Germinal center (tissue), 1 donor: ENCODE results near the gene CATSPER4.
"Not testable (repeated sequence)": the region's sequence is repeated elsewhere in the genome, so short reads cannot be mapped to it uniquely, and the experiment has no call there.

ENCODE experiments used
- DNase-seq: peaks from one replicate; pipeline ENCODE4 v3.0.0; 2012; ENCODE audit warnings: mixed read lengths, low spot score

CATSPER4 gene

DNA sequence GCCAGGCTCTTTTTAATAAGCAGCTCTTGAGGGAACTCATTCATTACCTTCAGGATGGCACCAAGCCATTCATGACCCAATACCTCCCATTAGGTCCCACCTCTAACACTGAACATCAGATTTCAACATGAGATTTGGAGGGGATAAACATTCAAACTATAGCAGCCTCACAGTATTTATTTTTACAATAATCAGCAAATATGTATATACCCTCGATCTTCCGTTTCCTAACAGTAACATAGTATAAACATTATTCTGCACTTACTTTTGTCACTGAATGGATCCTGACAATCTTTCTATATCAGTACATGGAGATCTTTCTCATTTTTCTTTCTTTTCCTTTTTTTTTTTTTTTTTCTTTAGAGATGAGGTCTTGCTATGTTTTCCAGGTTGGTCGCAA lies 5.4 kb downstream of the CATSPER4 start:
- no peak for DNase-seq

DNA sequence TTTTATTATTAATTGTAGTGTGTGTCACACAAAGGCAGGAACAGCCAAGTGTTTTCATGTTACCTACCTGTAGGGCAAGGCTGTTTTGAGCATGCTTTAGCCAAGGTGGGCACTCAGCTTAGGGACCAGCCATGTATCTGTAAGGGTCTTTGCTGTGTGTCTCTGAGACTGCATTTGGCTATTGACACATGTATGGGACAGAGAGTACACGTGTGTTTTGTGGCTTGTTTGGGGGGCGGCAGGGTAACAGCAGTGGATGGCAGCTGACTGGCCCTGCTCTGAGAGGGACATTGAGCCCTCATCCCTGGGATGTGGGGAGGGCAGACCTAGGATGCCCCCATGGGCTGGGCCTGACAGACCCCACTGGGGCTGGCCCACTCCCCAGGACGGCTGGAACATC lies 6.9 kb downstream of the CATSPER4 start:
- DNase-seq: no peak

DNA sequence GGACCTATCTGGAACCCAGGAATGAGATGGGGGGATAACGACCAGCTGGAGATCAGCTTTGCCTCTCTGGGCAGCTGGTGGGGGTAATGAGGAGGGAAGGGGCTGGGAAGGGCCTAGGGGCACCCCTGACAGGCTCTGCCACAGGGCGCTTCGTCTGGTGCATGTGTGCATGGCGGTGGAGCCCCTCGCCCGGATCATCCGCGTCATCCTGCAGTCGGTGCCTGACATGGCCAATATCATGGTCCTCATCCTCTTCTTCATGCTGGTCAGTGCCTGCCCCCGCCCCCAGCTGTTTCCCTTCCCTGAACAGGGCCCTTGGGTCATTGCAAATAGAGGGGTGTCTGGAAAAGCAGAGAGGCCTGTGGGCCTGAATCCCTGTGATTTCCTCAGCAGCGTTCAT lies 7.4 kb downstream of the CATSPER4 start:
- DNase-seq: no peak

DNA sequence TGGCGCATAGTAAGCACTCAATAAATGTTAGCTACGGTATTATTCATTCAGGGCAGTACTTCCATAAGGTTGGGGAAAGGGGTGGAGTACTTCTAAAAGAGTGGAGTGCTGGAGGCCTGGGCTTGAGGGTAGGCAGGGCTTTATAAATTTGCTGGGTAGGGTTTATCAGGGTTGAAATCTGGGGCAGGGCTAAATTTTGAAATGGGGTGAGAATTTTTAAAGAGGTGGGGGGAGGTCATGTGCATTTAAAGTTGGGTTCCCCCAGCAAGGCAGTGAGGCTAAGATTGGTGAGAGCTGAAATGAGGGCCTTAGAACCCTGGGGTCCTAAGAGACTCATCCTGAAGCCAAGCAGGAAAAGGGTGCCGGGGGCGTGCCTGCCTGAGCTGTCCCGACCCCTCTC lies 10.0 kb downstream of the CATSPER4 start:
- DNase-seq: no peak

DNA sequence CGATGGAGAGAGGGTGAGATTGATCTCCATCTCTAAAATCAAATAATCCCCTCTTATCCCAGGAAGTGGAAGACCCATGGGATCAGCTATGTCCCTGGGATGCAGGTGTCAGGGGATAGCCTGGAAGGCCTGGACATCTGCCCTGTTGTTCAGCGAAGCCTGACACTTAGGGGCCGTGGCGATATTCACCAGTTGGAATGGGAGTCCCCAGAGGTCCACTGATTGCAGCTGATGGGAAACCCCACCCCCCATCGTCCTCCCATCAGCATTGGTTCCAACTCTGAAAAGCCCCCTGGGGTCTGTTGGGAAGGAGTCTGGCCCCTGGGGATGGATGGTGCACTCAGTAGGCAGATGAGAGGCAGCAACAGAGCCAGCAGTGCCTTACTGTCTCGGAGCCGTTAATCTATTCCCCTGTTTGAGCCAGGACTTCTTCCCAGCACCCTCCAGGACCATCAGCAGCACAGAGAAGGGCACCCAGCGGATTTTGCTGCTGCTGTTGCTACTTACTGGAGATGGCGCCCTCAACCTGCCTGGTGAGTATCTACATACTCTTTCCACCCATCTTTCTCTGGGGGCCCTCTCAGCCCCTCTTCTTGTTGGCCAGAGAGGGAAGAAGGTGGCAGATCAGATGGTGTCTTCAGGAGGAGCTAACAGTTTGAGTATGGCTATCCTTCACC lies 13.4 kb downstream of the CATSPER4 start:
- no peak for DNase-seq

DNA sequence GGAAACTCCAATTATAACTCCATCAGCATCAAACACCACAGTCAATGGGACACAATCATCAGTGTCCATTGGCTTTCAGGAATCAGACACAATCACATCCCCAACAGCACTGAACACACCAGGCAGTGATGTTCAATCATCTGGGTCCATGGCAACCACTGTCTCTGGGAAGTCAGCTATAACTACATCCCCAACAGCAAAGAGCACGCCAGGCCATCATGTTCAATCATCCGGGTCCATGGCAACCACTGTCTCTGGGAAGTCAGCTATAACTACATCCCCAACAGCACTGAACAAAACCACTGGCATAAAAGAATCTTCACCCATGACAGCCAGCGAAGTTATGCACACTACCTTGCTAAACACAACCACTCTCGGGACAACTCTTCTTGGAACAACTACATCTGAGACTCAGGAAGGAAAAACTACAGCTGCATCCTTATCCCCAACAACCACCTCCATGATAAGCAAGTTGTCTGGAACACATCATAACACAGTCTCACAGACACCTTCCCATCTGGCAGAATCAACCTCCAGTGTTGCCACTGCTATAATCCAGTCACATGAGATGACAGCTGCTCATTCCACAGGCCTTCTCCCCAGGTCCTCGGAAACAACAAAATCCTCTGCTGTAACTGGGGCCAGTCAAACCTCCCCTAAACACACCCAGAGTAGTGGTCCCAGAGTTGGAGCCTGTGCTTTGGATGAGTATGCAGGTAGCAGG lies 19.9 kb downstream of the CATSPER4 start:
- DNase-seq: no peak

DNA sequence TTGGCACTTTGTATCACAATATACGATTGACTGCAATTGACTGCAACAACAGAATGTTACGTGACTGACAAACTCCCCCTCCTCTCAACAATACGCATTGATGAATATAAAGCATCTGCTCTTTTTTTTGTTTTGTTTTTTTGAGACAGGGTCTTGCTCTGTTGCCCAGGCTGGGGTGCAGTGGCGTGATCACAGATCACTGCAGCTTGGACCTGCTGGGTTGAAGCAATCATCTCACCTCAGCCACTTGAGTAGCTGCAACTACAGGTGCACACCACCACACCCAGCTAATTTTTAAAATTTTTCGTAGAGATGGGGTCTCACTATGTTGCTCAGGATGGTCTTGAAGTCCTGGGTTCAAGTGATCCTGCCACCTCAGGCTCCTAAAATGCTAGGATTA lies 22.3 kb downstream of the CATSPER4 start:
- no peak for DNase-seq

DNA sequence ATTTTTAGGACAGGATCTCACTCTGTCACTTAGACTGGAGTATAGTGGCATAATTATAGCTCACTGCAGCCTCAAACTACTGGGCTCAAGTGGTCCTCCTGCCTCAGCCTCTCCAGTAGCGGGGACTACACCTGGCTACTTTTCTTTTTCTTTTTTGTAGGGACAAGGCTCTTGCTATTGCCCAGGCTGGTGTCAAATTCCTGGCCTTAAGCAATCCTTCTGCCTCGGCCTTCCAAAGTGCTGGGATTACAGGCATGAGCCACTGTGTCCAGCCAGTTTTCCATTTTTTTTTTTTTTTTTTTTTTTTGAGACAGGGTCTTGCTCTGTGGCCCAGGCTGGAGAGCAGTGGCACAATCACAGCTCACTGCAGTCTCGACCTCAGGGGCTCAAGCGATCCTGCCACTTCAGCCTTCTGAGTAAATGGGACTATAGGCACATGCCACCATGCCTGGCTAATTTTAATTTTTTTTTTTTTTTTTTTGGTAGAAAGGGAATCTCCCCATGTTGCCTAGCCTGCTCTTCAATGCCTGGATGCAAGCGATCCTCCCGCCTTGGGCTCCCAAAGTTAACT lies 23.0 kb downstream of the CATSPER4 start:
- no peak for DNase-seq

DNA sequence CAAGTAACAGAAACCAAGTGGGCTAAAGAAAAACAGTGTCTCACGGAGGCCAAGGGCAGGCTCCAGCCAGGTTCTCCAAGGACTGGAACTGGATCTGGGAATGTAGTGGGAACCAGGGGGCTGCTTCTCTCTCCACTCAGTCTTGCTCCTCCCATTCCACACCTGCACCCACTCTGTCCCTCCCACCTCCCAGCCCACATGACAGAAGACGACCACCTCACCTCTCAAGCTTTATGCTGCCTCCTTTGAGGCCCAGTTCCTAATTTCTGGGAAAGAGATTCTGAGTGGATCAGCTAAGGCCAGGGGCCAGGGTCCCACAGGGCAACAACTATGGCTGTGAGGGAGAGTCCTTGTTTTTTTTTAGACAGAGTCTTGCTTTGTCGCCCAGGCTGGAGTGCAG lies 24.8 kb downstream of the CATSPER4 start:
- DNase-seq: no peak

DNA sequence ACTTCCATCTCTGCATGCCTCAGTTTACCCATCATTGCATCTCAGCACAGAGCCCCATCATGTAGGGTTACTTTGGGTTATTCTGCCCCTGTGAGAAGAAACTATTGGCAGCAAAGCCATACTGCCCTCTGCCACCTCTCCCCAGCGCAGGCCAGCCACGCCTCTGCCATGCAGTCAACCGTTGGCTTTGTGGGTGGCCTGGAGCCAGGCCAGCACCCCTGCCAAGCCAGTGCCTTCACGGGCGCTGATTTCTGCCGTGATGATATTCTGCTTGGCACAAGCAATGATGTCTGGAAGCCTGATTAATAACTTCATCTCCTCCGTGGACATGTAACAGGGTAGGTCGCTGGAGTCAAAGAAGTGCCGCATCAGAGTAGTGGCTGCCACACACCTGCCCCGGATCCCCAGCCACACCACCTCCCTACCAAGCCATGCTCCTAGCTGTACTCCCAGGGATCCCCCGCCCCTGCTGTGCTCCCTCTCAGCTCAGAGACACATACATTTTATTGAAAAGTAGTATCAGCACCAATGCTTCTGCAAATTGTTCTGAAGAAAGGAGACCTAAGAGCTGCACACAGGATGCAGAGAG lies 28.6 kb downstream of the CATSPER4 start:
- no peak for DNase-seq

DNA sequence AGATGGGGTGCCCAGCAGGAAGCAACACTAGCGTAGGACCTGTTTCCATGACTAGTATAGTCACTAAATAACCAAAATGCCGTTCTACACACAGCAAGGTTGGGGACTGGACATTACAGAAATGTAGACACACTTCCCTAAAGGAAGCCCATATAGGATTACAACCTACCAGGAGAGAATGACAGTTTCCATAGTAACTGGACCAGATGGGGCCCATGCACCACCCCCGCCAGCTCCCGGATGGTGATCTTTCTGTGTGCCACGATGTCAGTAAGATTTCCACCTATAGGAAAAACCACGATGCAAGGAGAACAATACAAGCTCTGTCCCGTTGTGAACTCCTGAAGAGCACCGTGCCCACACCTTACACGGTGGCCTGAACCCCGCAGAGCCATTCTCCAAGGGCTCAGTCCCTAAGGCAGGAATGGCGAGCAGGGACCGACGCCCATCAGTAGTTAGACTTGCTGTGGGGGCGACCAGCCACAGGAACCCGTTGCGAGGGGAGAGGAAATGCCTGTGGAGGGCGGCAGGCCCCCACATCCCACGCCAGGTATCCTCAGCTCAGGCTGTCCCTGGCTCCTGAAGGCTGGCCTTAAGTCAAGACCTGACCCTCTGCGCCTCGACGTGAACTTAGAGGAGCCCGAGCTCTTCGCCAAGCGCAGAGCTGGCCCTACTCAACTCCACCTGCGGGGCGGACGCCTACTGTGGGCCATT lies 30.0 kb downstream of the CATSPER4 start:
- DNase-seq: no peak

DNA sequence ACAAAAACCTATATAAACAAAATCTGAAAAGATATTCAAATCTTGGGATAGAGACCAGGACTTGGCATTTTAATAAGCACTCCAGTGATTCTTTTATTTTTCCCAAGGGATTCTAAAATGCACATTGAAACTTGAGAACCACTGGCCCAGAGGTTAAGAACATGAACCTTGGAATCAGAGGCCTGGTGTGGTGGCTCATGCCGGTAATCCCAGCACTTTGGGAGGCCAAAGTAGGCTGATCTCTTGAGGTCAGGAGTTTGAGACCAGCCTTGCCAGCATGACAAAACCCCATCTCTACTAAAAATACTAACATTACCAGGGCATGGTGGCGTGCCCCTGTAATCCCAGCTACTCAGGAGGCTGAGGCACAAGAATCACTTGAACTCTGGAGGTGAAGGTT lies 30.7 kb downstream of the CATSPER4 start:
- DNase-seq: no peak

DNA sequence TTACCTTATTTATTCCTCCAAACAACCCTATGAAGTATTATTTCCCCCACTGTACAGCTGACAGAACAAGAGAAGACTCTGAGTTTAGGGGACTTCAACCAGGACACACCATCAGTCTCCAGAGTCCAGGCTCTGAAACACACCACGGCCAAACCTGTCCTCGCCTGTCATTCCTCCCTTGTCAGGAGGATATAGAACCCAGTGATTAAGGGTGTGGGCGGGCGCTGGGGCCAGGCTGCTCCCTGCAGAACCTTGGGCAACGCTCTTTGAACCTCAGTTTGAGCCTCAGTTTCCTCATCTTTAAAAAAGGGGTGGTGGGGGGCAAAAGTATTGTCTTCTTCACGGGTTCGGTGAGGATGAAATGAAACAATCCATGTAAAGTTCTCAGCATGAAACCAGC lies 34.2 kb downstream of the CATSPER4 start:
- no peak for DNase-seq

DNA sequence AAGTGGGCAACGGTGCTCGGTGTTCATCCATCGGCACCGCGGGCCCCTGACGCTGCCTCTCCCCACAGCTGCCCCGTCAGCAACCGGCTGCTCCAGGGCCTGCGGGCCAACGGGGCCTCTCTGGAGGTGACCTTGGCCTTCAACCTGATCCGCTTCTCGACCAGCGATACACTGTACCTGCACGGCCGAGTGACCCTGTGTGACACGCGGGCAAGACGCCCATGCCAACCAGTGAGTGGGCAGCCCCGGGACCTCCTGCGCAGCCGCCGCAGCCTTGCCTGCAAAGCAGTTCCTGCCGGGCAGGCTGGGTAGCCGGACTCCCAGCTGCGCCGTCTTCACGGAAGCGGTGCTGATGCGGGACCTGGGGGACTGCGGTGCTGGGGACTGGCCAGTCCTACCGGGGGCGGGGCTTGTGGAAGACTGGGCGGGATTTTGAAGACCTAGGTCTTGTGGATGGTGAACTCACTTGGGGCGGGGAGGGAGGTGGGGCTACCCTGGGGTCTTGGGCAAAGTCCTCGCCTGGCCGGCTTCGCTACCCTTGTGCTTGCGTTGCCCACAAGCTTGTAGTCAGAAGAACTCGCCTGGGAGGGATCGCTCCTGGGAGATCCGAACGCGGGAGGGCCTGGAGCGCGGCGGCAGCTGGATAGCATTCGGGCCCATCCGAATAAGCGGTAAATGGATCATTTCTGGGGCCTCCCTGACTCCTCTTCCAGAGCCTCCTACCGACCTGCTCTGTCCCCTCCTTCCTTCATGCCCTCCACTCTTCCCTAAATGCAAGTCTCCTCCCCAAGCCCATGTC lies 34.8 kb downstream of the CATSPER4 start:
- DNase-seq: peak; percentile 51

DNA sequence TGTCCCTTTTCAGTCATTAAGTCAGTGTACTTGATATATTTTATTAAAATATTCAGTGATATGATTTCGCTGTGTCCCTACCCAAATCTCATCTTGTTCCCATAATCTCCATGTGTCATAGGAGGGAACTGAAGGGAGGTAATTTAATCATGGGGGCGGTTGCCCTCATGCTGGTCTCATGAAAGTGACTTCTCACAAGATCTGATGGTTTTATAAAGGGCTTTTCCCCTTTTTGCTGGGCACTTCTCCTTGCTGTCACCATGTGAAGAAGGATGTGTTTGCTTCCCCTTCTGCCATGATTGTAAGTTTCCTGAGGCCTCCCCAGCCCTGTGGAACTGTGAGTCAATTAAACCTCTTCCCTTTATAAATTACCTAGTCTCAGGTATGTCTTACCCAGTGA lies 40.3 kb downstream of the CATSPER4 start:
- not testable (repeated sequence) for DNase-seq

DNA sequence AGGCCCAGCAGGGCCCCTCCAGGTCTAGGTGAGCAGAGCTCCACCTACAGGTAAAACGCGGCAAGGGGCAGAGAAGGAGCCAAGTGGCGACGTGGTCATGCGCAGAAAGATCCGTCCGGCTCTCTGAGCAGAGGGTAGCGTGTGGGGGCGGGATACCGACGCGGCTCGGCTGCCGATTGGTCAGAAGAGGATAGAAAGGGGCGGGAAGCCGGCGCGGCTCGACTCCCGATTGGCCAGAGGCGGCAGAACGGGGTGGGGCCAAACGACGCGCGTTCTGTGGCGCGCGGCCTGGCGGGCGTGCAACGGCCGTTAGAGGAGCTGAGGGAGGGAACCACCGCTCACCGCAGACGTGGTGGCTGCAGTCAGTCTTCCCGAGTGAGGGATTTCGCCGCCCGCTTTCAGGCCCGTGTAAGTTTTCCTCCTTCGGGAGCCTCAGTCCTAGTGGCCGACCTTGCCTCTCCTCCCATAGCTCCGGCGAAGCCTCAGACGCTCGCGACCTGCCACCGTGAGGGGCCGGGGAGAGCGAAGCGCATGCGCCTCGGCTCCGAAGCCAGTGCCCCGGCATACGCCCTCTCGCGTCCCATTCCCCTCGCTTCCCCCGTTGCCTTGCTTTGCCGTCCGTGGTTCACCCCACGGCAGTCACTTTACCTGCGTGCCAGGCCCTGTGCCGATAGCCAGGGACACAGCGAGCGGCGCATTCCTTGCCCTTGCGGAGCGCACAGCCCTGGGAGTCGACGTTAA lies 43.7 kb downstream of the CATSPER4 start, which contains the start of gene CEP85:
Gene CEP85, plus strand, starts transcription at position 298 of the 741 bp plus-strand sequence. CDS start 5,584 bp downstream, outside the sequence.
- DNase-seq: peak; percentile 100

DNA sequence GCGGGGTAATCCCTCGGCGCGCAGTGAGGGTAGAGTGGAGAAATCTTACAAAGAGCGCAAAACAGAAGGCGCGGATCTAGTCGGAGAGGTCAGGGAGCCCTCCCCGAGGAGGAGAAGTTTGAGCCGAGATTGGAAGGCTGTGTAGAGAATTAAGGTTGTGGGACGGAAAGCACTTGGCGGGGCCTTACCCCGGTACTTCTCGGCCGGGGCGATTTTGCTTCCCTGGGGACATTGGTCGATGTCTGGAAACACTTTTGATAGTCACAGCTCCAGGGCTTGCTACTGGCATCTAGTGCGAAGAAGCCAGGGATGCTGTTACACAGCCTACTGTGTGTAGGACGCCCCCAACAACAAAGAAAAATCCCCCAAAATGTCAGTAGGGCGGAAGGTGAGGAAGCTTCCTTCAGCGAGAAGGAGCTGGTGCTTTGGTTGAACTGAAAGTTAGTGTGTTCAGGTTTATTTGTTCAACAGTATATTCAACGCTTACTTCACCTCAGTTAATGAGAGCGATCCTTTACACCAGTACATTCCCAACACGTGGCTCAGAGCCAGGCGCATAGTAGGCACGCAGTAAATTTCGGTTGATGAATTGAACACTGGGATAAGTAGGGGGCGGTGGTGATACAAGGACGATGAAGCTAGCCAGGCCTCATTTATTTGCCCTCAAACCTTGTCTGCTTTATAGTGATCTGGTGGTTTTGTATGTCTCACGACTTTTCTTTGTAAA lies 44.4 kb downstream of the CATSPER4 start:
- DNase-seq: peak; percentile 30

DNA sequence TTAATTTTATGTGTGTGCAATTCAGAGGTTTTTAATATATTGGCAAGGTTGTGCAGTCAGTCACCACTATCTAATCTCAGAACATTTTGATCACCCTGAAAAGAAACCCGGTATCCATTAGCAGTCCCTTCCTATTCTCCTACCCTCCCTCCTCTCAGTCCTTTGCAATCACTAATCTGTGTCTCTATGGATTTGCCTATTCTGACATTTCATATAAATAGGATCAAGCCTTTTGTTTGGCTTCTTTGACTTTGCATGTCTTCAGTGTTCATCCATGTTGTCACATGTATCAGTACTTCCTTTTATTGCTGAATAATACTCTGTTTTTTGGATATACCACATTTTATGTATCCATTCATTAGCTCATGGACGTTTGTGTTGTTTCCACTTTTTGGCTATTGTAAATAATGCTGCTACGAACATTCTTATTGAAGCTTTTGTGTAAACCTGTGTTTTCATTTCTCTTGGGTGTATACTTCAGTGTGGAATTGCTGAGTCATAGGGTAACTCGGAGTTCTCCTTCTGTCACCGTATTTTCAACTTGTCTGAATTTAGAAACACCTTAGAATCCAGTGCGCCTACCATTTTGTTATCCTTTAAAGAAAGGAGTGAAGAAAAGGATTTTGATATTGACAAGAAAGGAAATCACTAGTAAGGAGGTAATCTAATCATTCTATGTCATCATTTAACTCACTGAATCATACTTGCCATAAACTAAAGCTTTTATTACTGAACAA lies 47.0 kb downstream of the CATSPER4 start:
- no peak for DNase-seq

DNA sequence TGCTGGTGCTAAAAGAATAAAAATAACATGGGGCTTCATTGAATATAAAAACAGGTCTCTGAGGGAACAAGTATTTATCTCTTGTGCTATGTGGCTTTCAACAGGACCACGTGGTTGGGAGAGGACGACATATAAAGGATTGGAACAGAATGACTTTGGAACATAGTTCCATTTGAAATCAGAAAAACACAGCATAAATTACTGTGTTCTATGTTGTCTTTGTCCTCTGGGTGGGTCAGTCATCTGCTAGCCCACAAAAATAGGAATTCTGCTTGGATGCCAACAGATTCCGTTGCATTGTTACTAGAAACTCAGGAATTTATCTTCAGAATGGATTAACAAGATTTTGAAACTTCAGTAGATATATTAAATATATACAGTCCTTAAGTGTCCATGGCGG lies 49.5 kb downstream of the CATSPER4 start:
- no peak for DNase-seq
